Activated naive CD4-positive, alpha-beta T cell treated with anti-CD3 and anti-CD28 coated beads, Interleukin-2, amount 50 U/mL, for 72 hours (primary cell): ENCODE measurements around the gene MMP20. TPM values are rescaled to one million over a fixed set of nuclear protein-coding genes. Genes with fewer than 3 reads are reported as not detected.
A peak's percentile ranks its signal among the peaks of the same experiment; 100 is the strongest.

ENCODE experiments used
- ATAC-seq, 2 donors: fragments of 150-1000 bp; cut with Tn5 transposase; 2 replicates each; pipeline ENCODE4 v1.10.0; 2021; ENCODE audit warnings: mild to moderate bottlenecking in 2 of 2, moderate library complexity in 2 of 2
- DNase-seq, 2 donors: peaks; one replicate each; pipeline ENCODE4 v3.0.0; 2021 to 2022; ENCODE audit warnings: low spot score in 2 of 2
- H3K27ac Mint-ChIP-seq, 2 donors: one replicate each; pipeline ENCODE4 v1.8.0; 2022; ENCODE audit warnings: mild to moderate bottlenecking in 2 of 2, mixed read lengths in 2 of 2
- H3K36me3 Mint-ChIP-seq, 2 donors: one replicate each; pipeline ENCODE4 v1.8.0; 2022; ENCODE audit warnings: mixed read lengths in 2 of 2
- H3K9me3 Mint-ChIP-seq, 2 donors: one replicate each; pipeline ENCODE4 v1.8.0; 2022; ENCODE audit warnings: mixed read lengths in 2 of 2
- total RNA-seq, 2 donors: library from RNA; stranded (reverse); gene quantifications; one replicate each; pipeline ENCODE4 v1.2.3, GENCODE V29; 2022

The MMP20 gene
- total RNA-seq: not detected

- no peak for DNase-seq
- Mint-ChIP-seq H3K9me3 (no peaks in the 10 kb centered on the region), H3K27ac (no peak within 1 kb of the TSS), H3K36me3 (no peaks in the 10 kb centered on the region)
- ATAC-seq: no peak
Observed at GRCh38 chr11:102625177-102625576, at the start of gene MMP20. MMP20 (minus strand) TSS chr11:102625332; CDS start chr11:102625319, 13 bp downstream.

GRCh38 chr11:102669664-102670063 lies 44.5 kb upstream of the MMP20 start:
- Mint-ChIP-seq H3K27ac (no peak overlapping the region), H3K9me3 (no peaks in the 10 kb centered on the region), H3K36me3 (no peaks in the 10 kb centered on the region)
- no peak for ATAC-seq
- DNase-seq: no peak

- Mint-ChIP-seq H3K9me3 (no peaks in the 10 kb centered on the region), H3K27ac (no peak overlapping the region), H3K36me3 (no peaks in the 10 kb centered on the region)
- ATAC-seq (peak in 1 of 2 donors; percentile 35), DNase-seq (peak in 1 of 2 donors; percentile 21)
Observed at GRCh38 chr11:102666331-102666957, 41.3 kb upstream of the MMP20 start.

DNA sequence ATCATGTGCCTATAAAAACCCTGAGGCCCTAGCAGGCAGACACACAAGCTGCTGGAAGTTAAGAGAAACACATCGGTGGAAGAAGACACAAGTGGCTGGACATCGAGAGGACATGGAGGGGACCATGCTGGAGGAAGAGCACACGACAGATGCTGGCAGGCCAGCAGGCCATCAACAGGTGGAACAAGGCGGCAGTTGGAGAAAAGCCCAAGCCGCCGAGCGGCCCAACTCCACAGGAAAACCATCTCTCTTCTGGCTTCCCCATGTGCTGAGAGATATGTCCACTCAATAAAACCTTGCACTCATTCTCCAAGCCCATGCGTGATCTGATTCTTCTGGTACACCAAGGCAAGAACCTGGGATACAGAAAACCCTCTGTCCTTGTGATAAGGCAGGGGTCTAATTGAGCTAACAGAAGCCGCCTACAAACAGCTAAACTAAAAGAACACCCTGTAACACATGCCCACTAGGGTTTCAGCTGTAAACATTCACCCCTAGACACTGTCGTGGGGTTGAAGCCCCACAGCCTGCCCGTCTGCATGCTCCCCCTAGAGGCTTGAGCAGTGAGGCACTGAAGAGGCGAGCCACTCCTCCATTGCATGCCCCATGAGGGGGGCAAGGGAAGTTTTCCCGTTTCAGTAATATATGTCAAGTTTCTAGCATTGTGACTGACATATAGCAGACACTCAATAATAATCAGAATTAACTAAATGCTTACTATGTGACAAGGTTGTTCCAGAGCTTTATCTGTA lies 39.0 kb upstream of the MMP20 start:
- ATAC-seq (peak in 1 of 2 donors; percentile 62), DNase-seq (peak in 1 of 2 donors; percentile 22)
- Mint-ChIP-seq H3K36me3 (no peaks in the 10 kb centered on the region), H3K27ac (no peak overlapping the region), H3K9me3 (no peaks in the 10 kb centered on the region)

DNA sequence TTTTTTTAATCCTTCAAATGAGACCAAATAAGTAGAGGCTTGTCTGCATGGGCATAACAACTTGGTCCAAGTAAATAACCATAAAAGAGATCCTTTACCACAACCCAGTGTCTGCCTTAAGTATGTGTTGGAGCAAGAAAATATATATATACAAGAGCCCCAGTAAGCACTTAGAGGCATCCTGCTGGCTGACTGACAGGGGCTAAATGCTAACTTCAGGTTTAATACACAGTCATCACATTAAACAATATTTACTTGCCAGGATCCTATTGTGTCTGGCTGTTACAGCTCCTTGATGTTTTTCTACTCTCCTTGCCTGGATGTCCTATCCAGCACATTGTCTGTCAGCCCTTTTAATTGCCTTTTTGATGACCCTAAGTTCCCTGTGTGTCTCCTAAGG lies 37.5 kb upstream of the MMP20 start:
- Mint-ChIP-seq H3K9me3 (no peaks in the 10 kb centered on the region), H3K36me3 (no peaks in the 10 kb centered on the region), H3K27ac (no peak overlapping the region)
- ATAC-seq (no peak), DNase-seq (no peak)

GRCh38 chr11:102661040-102661439 lies 35.9 kb upstream of the MMP20 start:
- Mint-ChIP-seq H3K9me3 (no peaks in the 10 kb centered on the region), H3K27ac (no peak overlapping the region), H3K36me3 (no peaks in the 10 kb centered on the region)
- DNase-seq (no peak), ATAC-seq (no peak)

GRCh38 chr11:102656528-102656927 lies 31.4 kb upstream of the MMP20 start:
- DNase-seq: no peak

DNA sequence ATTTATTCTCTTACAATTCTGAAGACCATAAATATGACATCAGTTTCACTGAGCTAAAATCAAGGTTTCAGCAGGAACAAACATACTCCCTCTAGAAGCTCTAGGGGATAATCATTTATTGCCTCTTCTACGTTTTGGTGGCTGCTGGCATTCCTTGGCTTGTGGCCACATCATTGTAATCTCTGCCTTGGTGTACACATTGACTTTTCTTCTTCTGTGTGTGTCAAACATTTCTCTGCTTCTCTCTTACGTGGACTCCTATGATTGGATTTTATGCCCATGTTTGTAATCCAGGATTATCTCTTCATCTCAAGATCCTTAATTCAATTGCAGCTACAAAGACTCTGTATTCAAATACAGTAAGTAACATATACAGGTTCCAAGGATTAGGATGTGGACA lies 30.4 kb upstream of the MMP20 start:
- H3K36me3 Mint-ChIP-seq: no peaks in the 10 kb centered on the region
- DNase-seq: no peak
- ATAC-seq: no peak
- H3K9me3 Mint-ChIP-seq: peaks cover 5 to 9% of the 10 kb centered on the region in 2 donors
- no peak overlapping the region for H3K27ac Mint-ChIP-seq

More at GRCh38 chr11:102656528-102656927, 31.4 kb upstream of the MMP20 start:
- H3K9me3 Mint-ChIP-seq: peaks cover 5 to 9% of the 10 kb centered on the region in 2 donors
- ATAC-seq: no peak
- H3K36me3 Mint-ChIP-seq: no peaks in the 10 kb centered on the region
- H3K27ac Mint-ChIP-seq: no peak overlapping the region

DNA sequence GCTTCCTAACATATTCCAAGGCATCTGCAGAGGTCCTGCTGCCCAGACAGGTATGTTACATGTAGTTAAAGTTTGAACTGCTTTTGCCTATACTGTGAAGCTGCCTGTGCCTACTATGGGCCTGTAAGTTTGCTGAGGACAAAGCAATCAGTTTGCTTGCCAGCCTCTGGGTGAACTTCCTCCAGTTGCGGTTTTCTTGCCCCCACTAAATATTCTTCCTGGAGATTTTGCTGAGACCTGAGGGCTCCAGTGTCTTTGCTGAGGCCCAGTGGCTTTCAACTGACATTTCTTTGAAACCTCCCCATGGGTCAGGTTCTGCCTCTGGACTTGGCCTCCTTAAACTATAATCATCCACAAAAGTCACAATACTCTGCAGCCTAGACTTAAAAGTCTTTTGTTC lies 29.6 kb upstream of the MMP20 start:
- no peak for ATAC-seq
- no peak for DNase-seq

GRCh38 chr11:102653744-102654291 lies 28.7 kb upstream of the MMP20 start:
- ATAC-seq: peak in 1 of 2 donors; percentile 33
- Mint-ChIP-seq H3K9me3 (peaks cover 5 to 9% of the 10 kb centered on the region in 2 donors), H3K27ac (no peak overlapping the region), H3K36me3 (no peaks in the 10 kb centered on the region)
- no peak for DNase-seq

More for the DNA sequence above, 29.6 kb upstream of the MMP20 start:
- Mint-ChIP-seq H3K9me3 (peaks cover 5 to 9% of the 10 kb centered on the region in 2 donors), H3K27ac (no peak overlapping the region), H3K36me3 (no peaks in the 10 kb centered on the region)

DNA sequence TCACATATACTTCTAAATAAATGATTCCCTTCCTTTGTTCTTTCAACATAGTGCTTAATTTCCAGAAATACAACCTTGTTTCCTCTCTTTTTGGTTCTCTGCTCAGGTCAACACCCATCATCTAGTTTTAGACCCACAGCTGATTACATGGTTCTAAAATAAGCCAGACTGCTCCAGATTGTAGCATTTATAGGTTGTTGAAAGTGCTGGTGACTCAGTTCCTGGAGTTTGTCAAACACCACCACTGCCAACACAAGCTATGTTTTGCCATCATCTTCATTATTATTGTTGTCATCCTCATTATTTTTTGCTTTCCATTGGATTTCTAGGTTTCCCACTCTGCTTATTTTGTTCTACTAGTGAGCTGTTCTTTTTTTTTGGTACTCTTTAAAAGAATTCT lies 22.3 kb upstream of the MMP20 start:
- H3K9me3 Mint-ChIP-seq: no peaks in the 10 kb centered on the region
- DNase-seq (no peak), ATAC-seq (no peak)
- no peak overlapping the region for H3K27ac Mint-ChIP-seq
- H3K36me3 Mint-ChIP-seq: no peaks in the 10 kb centered on the region

GRCh38 chr11:102643941-102644340 lies 18.8 kb upstream of the MMP20 start:
- H3K27ac Mint-ChIP-seq: no peak overlapping the region
- H3K36me3 Mint-ChIP-seq: no peaks in the 10 kb centered on the region
- no peak for ATAC-seq
- no peak for DNase-seq
- no peaks in the 10 kb centered on the region for H3K9me3 Mint-ChIP-seq

- Mint-ChIP-seq H3K27ac (no peak overlapping the region), H3K9me3 (no peaks in the 10 kb centered on the region), H3K36me3 (no peaks in the 10 kb centered on the region)
- ATAC-seq (no peak), DNase-seq (no peak)
Observed at GRCh38 chr11:102640946-102641345, 15.8 kb upstream of the MMP20 start.

DNA sequence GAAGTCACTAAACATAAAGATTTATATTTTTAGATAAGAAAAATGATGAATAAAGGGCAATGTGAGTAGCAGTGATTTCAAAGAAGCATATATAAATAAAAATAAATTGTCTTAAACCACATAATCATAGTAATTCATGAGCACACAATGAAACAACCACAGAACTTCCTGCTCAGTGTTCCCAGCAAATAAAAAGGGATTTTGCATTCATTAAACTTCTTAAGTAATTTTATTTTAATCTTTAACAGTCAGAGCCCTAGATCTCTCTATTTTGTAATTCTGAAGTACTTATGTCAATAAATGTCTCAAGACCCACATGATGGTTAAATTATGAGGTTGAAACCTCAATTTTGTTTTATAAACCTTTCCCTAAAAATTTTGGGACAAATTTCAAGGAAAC lies 14.5 kb upstream of the MMP20 start:
- H3K9me3 Mint-ChIP-seq: no peaks in the 10 kb centered on the region
- no peak for ATAC-seq
- DNase-seq: no peak
- H3K27ac Mint-ChIP-seq: no peak overlapping the region
- H3K36me3 Mint-ChIP-seq: no peaks in the 10 kb centered on the region

GRCh38 chr11:102637731-102638130 lies 12.6 kb upstream of the MMP20 start:
- no peak for ATAC-seq

GRCh38 chr11:102633385-102634026 lies 8.4 kb upstream of the MMP20 start:
- no peak overlapping the region for H3K27ac Mint-ChIP-seq

More at GRCh38 chr11:102637731-102638130, 12.6 kb upstream of the MMP20 start:
- no peaks in the 10 kb centered on the region for H3K36me3 Mint-ChIP-seq
- DNase-seq: no peak
- H3K9me3 Mint-ChIP-seq: no peaks in the 10 kb centered on the region
- H3K27ac Mint-ChIP-seq: no peak overlapping the region

DNA sequence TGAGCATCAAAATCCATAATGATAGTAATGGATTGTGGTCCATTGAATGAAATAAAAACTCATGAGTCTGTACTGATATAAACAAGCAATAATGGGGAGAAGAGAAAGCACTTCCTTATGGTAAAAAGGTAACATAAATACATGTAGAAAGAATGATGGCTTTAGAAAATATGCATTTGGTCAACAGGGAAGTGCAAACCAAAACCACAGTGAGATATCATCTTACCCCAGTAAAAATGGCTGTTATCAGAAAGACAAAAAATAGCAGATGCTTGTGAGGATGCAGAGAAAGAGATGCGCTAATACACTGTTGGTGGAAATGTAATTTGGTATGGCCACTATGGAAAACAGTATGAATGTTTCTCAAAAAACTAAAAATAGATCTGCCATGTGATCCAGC lies 6.9 kb upstream of the MMP20 start:
- Mint-ChIP-seq H3K36me3 (no peaks in the 10 kb centered on the region), H3K9me3 (no peaks in the 10 kb centered on the region), H3K27ac (no peak overlapping the region)
- ATAC-seq: no peak
- no peak for DNase-seq

More at GRCh38 chr11:102633385-102634026, 8.4 kb upstream of the MMP20 start:
- DNase-seq (no peak), ATAC-seq (no peak)
- Mint-ChIP-seq H3K9me3 (no peaks in the 10 kb centered on the region), H3K36me3 (no peaks in the 10 kb centered on the region)
